ENCODE measurements around the gene RAB17.

Gene RAB17

GRCh38 chr2:237566401-237567235, 23.9 kb downstream of the RAB17 start, which contains the start of gene PRLH:
Gene PRLH (plus strand): TSS chr2:237566574. CDS start chr2:237566574, 0 bp downstream.
- TF ChIP-seq CTCF (IDR thresholded peaks at IDR 0.05) = no peak
- no peak within 1 kb of the TSS for H3K4me3 ChIP-seq (ENCODE audit: low read depth in 1 of 2, low read length in 1 of 2)
- H3K9me3 ChIP-seq = no peaks in the 10 kb centered on the region
- H3K27me3 ChIP-seq = peaks cover 22% of the 10 kb centered on the region
- no peaks in the 10 kb centered on the region for H3K4me1 ChIP-seq (ENCODE audit: control insufficient read depth in 1 of 2, insufficient read depth in 1 of 2, low read depth in 1 of 2, low read length in 1 of 2)
- no peaks in the 10 kb centered on the region for H3K36me3 ChIP-seq
- no peak within 1 kb of the TSS for H3K27ac ChIP-seq

- no peaks in the 10 kb centered on the region for H3K36me3 ChIP-seq
- H3K4me3 ChIP-seq (ENCODE audit: low read depth in 1 of 2, low read length in 1 of 2) = no peak overlapping the region
- TF ChIP-seq CTCF (IDR thresholded peaks at IDR 0.05) = no peak
- no peak overlapping the region for H3K27ac ChIP-seq
- no peaks in the 10 kb centered on the region for H3K9me3 ChIP-seq
- H3K27me3 ChIP-seq = peaks cover 22% of the 10 kb centered on the region
- no peaks in the 10 kb centered on the region for H3K4me1 ChIP-seq (ENCODE audit: control insufficient read depth in 1 of 2, insufficient read depth in 1 of 2, low read depth in 1 of 2, low read length in 1 of 2)
These were observed 24.6 kb downstream of the RAB17 start for GRCh38 chr2:237565974-237566373.

GRCh38 chr2:237564526-237565131, 25.9 kb downstream of the RAB17 start:
- no peaks in the 10 kb centered on the region for H3K4me1 ChIP-seq (ENCODE audit: control insufficient read depth in 1 of 2, insufficient read depth in 1 of 2, low read depth in 1 of 2, low read length in 1 of 2)
- H3K27ac ChIP-seq = no peak overlapping the region
- H3K9me3 ChIP-seq = no peaks in the 10 kb centered on the region
- TF ChIP-seq CTCF (IDR thresholded peaks at IDR 0.05) = no peak
- H3K4me3 ChIP-seq (ENCODE audit: low read depth in 1 of 2, low read length in 1 of 2) = no peak overlapping the region
- no peaks in the 10 kb centered on the region for H3K36me3 ChIP-seq
- H3K27me3 ChIP-seq = peaks cover 19% of the 10 kb centered on the region

GRCh38 chr2:237563816-237564215, 26.7 kb downstream of the RAB17 start:
- Histone ChIP-seq H3K9me3 (no peaks in the 10 kb centered on the region), H3K36me3 (no peaks in the 10 kb centered on the region), H3K4me3 (ENCODE audit: low read depth in 1 of 2, low read length in 1 of 2) (no peak overlapping the region), H3K4me1 (ENCODE audit: control insufficient read depth in 1 of 2, insufficient read depth in 1 of 2, low read depth in 1 of 2, low read length in 1 of 2) (no peaks in the 10 kb centered on the region), H3K27ac (no peak overlapping the region), H3K27me3 (peaks cover 19% of the 10 kb centered on the region)
- TF ChIP-seq CTCF (IDR thresholded peaks at IDR 0.05) = no peak

GRCh38 chr2:237561221-237561620, 29.3 kb downstream of the RAB17 start:
- no peak for TF ChIP-seq CTCF (IDR thresholded peaks at IDR 0.05)
- no peak overlapping the region for H3K27ac ChIP-seq
- no peak overlapping the region for H3K4me3 ChIP-seq (ENCODE audit: low read depth in 1 of 2, low read length in 1 of 2)
- H3K9me3 ChIP-seq = no peaks in the 10 kb centered on the region
- peaks cover 19% of the 10 kb centered on the region for H3K27me3 ChIP-seq
- H3K36me3 ChIP-seq = no peaks in the 10 kb centered on the region
- no peaks in the 10 kb centered on the region for H3K4me1 ChIP-seq (ENCODE audit: control insufficient read depth in 1 of 2, insufficient read depth in 1 of 2, low read depth in 1 of 2, low read length in 1 of 2)
